Peyer's patch (tissue), 4 donors: ENCODE data around the gene USH2A.

Experiments
- CTCF ChIP-seq, 6 experiments: fragments of 450-650 bp in 4 of 6; fragments of 200-600 bp in 2 of 6; sonication (generic) in 1 of 6; IDR thresholded peaks; one replicate each; pipeline ENCODE4 v1.5.1; 2017 to 2019; ENCODE audit warnings: antibody characterized with exemption in 6 of 6, mild to moderate bottlenecking in 3 of 6, moderate library complexity in 1 of 6
- POLR2A ChIP-seq, 2 donors: fragments of 450-650 bp; IDR thresholded peaks; one replicate each; pipeline ENCODE4 v1.5.1; 2017; ENCODE audit warnings: antibody characterized with exemption in 2 of 2, mild to moderate bottlenecking in 2 of 2, moderate library complexity in 2 of 2

DNA sequence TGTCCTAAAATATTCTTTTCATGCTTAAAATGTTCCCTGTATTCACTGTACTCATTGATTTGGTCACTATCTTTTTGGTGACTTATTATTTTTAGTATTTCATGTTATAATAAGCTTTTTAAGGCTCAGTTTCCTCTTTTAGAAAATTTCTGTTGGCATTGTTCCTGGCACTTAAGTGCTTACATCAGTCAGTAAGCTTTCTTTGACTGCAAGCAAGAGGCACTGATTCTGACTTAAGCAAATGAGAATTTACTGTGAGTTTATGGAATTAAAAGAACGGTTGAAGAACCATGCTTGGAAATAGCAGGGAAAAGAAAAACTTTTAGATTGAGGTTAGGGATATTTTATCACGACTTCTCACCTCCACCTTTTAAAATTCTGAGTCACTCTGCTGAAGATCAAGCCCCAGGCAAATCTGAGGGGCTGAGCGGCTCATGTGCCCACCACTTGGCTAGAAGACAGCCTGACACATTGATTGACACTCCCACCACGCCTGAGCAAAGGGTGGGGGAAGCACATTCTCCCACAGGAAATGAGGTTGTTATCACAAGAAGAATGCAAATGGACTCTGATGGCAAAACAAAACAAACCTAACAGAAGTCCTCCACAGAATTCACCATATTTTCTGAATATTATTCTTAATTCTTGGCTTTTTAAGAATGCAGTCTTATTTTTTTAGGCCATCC is 753.3 kb downstream of the USH2A start:
- TF ChIP-seq CTCF (IDR thresholded peaks at IDR 0.05) (no peak), POLR2A (IDR thresholded peaks at IDR 0.05) (no peak)
